HEK293 (cell line): Measurements from ENCODE around the gene NIPAL3.

Experiments
- CTCF ChIA-PET: fragments of 350-600 bp; formaldehyde crosslinking; extraction: SDS; loops from one replicate; lab custom pipeline; 2021; ENCODE audit warnings: antibody characterized with exemption; lab: Yijun Ruan, JAX
- POLR2A ChIA-PET: fragments of 300-600 bp; formaldehyde crosslinking; extraction: SDS; loops from one replicate; lab custom pipeline; 2020; ENCODE audit warnings: antibody characterized with exemption, inconsistent platforms; lab: Yijun Ruan, JAX
- H3K27ac ChIP-seq: fragments of 200-500 bp; sonication (Bioruptor generic); 2 replicates; pipeline ENCODE4 v1.5.1; 2014; ENCODE audit warnings: low read depth, low read length, control low read depth, inconsistent platforms; ENCODE audit errors: extremely low read depth
- H3K36me3 ChIP-seq, 2 experiments: fragments of 200-500 bp in 1 of 2; sonication (Bioruptor generic) in 1 of 2; 1 replicate in 1 of 2; 2 replicates in 1 of 2; pipeline ENCODE4 v1.5.1; 2014 to 2017; ENCODE audit warnings: inconsistent platforms in 2 of 2, low read length in 2 of 2; ENCODE audit not compliant: control insufficient read depth in 2 of 2, insufficient read depth in 1 of 2
- H3K4me1 ChIP-seq: fragments of 200-500 bp; sonication (Bioruptor generic); 2 replicates; pipeline ENCODE4 v1.5.1; 2014; ENCODE audit warnings: mild to moderate bottlenecking, low read length, inconsistent platforms; ENCODE audit not compliant: control insufficient read depth, insufficient read depth
- H3K4me3 ChIP-seq: 2 replicates; pipeline ENCODE4 v1.5.1; 2011; ENCODE audit warnings: low read depth, mild to moderate bottlenecking, control low read depth, low read length, moderate library complexity
- H3K9me3 ChIP-seq: fragments of 200-500 bp; sonication (Bioruptor generic); 2 replicates; pipeline ENCODE4 v1.5.1; 2014; ENCODE audit warnings: low read depth, low read length, inconsistent platforms; ENCODE audit not compliant: control insufficient read depth, insufficient read depth
- IKZF3 ChIP-seq: fragments of 450-650 bp; IDR thresholded peaks from 2 replicates; pipeline ENCODE4 v1.5.0; 2018; ENCODE audit warnings: missing biosample characterization, mild to moderate bottlenecking, missing genetic modification characterization, moderate library complexity
- MEIS1 ChIP-seq: sonication (generic); formaldehyde crosslinking; IDR thresholded peaks from 2 replicates; pipeline ENCODE4 v1.8.1; 2022; ENCODE audit warnings: missing genetic modification reagents, mild to moderate bottlenecking, borderline replicate concordance
- SP3 ChIP-seq: fragments of 450-650 bp; formaldehyde crosslinking; IDR thresholded peaks from 2 replicates; pipeline ENCODE4 v1.5.1; 2016; ENCODE audit warnings: missing biosample characterization, missing genetic modification characterization
- SP7 ChIP-seq: fragments of 450-650 bp; formaldehyde crosslinking; IDR thresholded peaks from 2 replicates; pipeline ENCODE4 v1.5.1; 2016; ENCODE audit warnings: missing biosample characterization, missing genetic modification characterization
- TRIM28 ChIP-seq: IDR thresholded peaks from 2 replicates; pipeline ENCODE4 v1.6.1; 2011; ENCODE audit warnings: low read length, control low read depth, borderline replicate concordance
- ZEB2 ChIP-seq: fragments of 450-650 bp; formaldehyde crosslinking; IDR thresholded peaks from 2 replicates; pipeline ENCODE4 v1.5.1; 2016; ENCODE audit warnings: missing biosample characterization, missing genetic modification characterization
- ZFP69B ChIP-seq: fragments of 450-650 bp; formaldehyde crosslinking; IDR thresholded peaks from 2 replicates; pipeline ENCODE4 v1.5.1; 2016; ENCODE audit warnings: missing biosample characterization, missing genetic modification characterization
- ZNF112 ChIP-seq: fragments of 450-650 bp; formaldehyde crosslinking; IDR thresholded peaks from 2 replicates; pipeline ENCODE4 v1.5.0; 2017; ENCODE audit warnings: missing biosample characterization, missing genetic modification characterization
- ZNF155 ChIP-seq: fragments of 450-650 bp; formaldehyde crosslinking; IDR thresholded peaks from 2 replicates; pipeline ENCODE4 v1.5.1; 2016; ENCODE audit warnings: missing biosample characterization, missing genetic modification characterization
- ZNF221 ChIP-seq: fragments of 450-650 bp; formaldehyde crosslinking; IDR thresholded peaks from 2 replicates; pipeline ENCODE4 v1.5.1; 2017; ENCODE audit warnings: missing biosample characterization, missing genetic modification characterization, borderline replicate concordance
- ZNF335 ChIP-seq: fragments of 450-650 bp; formaldehyde crosslinking; conservative IDR thresholded peaks from 2 replicates; pipeline ENCODE4 v1.5.1; 2016; ENCODE audit warnings: missing biosample characterization, missing genetic modification characterization
- ZNF394 ChIP-seq: fragments of 450-650 bp; formaldehyde crosslinking; IDR thresholded peaks from 2 replicates; pipeline ENCODE4 v1.5.1; 2016; ENCODE audit warnings: missing biosample characterization, missing genetic modification characterization, mild to moderate bottlenecking, moderate library complexity, borderline replicate concordance
- ZNF433 ChIP-seq: fragments of 450-650 bp; formaldehyde crosslinking; IDR thresholded peaks from 2 replicates; pipeline ENCODE4 v1.5.1; 2016; ENCODE audit warnings: missing biosample characterization, missing genetic modification characterization, low read depth
- ZNF473 ChIP-seq: fragments of 450-650 bp; formaldehyde crosslinking; IDR thresholded peaks from 2 replicates; pipeline ENCODE4 v1.5.1; 2017; ENCODE audit warnings: missing biosample characterization, missing genetic modification characterization
- ZNF501 ChIP-seq: fragments of 450-650 bp; formaldehyde crosslinking; IDR thresholded peaks from 2 replicates; pipeline ENCODE4 v1.5.1; 2016; ENCODE audit warnings: missing biosample characterization, missing genetic modification characterization
- ZNF623 ChIP-seq: fragments of 450-650 bp; formaldehyde crosslinking; IDR thresholded peaks from 2 replicates; pipeline ENCODE4 v1.5.1; 2016; ENCODE audit warnings: missing biosample characterization, missing genetic modification characterization
- TF ChIP-seq, protein P1 (sequence below): fragments of 450-650 bp; formaldehyde crosslinking; IDR thresholded peaks from 2 replicates; pipeline ENCODE4 v1.5.1; 2016; ENCODE audit warnings: missing biosample characterization, missing genetic modification characterization, borderline replicate concordance
- TF ChIP-seq, protein P2 (sequence below): fragments of 450-650 bp; formaldehyde crosslinking; IDR thresholded peaks from 2 replicates; pipeline ENCODE4 v1.5.1; 2016; ENCODE audit warnings: missing biosample characterization, missing genetic modification characterization

The NIPAL3 gene

DNA sequence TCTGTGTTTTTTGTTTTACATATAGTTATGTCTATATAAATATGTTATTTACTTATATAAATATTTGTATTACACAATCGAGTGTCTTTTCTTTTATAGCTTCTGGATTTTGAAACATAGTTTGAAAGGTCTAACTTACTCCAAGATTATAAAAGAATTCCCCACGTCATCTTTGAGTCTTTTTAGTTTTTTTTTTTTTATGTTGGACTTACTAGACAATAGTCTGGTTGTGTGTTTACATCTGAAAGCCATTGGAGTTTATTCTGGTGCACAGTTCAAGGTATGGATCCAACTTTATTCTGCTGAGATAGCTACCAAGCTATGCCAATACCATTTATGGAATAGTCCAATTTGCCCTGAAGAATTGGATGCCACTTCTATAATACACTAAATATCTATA, 61.0 kb downstream of the NIPAL3 start (continued):
- TF ChIP-seq ZNF155 (tag by site-specific recombination) (no peak), ZFP69B (tag by site-specific recombination) (no peak), MEIS1 (CRISPR knock-in tag) (no peak), ZNF394 (tag by site-specific recombination) (no peak)

DNA sequence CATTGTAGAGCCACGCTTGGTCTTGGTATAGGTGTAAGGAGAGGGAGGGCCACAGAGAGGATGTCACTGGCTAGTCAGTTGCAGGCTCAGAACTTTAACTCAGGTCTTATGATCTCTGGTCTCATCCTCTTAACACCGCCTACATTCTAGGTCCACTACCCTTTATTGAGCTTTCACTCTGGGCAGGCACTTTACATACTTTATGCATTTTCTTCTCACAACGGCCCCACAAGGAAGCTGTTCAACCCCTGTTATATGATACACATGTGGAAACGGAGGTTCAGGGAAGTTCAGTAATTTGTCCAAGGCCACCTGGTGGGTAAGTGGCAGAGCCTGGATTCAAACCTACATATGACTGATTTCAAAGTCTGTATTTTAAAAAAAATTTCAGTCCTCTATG, 61.7 kb downstream of the NIPAL3 start:
- TF ChIP-seq ZEB2, result no peak
- no peak for TF ChIP-seq SP3 (tag by site-specific recombination)
- no peak for TF ChIP-seq IKZF3 (tag by site-specific recombination)
- TF ChIP-seq TRIM28, result no peak
- no peak for TF ChIP-seq ZNF473
- no peak for TF ChIP-seq ZNF501 (tag by site-specific recombination)
- TF ChIP-seq ZNF623 (tag by site-specific recombination), result no peak
- TF ChIP-seq ZNF221 (tag by site-specific recombination), result no peak
- no peak for TF ChIP-seq ZNF433 (tag by site-specific recombination)
- TF ChIP-seq ZNF112, result no peak
- TF ChIP-seq, protein P1, sequence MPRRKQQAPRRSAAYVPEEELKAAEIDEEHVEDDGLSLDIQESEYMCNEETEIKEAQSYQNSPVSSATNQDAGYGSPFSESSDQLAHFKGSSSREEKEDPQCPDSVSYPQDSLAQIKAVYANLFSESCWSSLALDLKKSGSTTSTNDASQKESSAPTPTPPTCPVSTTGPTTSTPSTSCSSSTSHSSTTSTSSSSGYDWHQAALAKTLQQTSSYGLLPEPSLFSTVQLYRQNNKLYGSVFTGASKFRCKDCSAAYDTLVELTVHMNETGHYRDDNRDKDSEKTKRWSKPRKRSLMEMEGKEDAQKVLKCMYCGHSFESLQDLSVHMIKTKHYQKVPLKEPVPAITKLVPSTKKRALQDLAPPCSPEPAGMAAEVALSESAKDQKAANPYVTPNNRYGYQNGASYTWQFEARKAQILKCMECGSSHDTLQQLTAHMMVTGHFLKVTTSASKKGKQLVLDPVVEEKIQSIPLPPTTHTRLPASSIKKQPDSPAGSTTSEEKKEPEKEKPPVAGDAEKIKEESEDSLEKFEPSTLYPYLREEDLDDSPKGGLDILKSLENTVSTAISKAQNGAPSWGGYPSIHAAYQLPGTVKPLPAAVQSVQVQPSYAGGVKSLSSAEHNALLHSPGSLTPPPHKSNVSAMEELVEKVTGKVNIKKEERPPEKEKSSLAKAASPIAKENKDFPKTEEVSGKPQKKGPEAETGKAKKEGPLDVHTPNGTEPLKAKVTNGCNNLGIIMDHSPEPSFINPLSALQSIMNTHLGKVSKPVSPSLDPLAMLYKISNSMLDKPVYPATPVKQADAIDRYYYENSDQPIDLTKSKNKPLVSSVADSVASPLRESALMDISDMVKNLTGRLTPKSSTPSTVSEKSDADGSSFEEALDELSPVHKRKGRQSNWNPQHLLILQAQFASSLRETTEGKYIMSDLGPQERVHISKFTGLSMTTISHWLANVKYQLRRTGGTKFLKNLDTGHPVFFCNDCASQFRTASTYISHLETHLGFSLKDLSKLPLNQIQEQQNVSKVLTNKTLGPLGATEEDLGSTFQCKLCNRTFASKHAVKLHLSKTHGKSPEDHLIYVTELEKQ, result no peak
- TF ChIP-seq, protein P2, sequence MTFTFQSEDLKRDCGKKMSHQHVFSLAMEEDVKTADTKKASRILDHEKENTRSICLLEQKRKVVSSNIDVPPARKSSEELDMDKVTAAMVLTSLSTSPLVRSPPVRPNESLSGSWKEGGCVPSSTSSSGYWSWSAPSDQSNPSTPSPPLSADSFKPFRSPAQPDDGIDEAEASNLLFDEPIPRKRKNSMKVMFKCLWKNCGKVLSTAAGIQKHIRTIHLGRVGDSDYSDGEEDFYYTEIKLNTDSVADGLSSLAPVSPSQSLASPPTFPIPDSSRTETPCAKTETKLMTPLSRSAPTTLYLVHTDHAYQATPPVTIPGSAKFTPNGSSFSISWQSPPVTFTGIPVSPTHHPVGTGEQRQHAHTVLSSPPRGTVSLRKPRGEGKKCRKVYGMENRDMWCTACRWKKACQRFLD, result no peak
- TF ChIP-seq, all 188 proteins: peak for 0
- H3K9me3 ChIP-seq, result no peaks in the 10 kb centered on the region
- H3K36me3 ChIP-seq, result no peaks in the 10 kb centered on the region
- H3K27ac ChIP-seq, result no peak overlapping the region
- ChIA-PET POLR2A (no interaction called here), CTCF (interaction anchor here (0.9 to 2.7 kb wide), 3 partner anchors 50 to 110 kb away, joined by 3 to 8 read pairs (median 5); partner anchors contain the start of gene NIPAL3)
- no peak overlapping the region for H3K4me3 ChIP-seq
- H3K4me1 ChIP-seq, result no peaks in the 10 kb centered on the region

DNA sequence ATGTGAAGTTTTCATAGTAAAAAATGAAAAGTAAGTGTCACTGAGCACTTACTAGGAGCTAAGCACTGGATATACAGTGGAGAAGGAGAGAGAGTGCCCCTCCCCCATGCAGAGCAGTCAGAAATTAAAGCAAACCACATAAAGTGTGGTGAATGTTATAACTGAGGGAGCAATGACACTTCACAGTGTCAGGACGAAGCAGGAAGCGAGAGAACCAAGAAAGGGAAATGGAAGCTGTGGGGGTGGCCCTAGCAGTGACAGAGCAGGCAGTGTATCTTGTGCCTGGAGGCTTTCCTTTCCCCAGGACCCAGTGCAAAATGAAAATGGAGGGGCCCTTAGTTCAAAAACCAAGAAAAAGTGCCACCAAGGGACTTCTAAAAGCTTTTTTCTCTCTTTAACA, 65.5 kb downstream of the NIPAL3 start:
- ChIA-PET POLR2A (no interaction called here), CTCF (interaction anchor here (1.1 kb wide), 1 partner anchor 16 kb away, joined by 3 read pairs; no protein-coding TSS in a partner anchor)
- no peak overlapping the region for H3K27ac ChIP-seq

More for the DNA sequence above, 65.5 kb downstream of the NIPAL3 start:
- H3K9me3 ChIP-seq, result no peaks in the 10 kb centered on the region
- TF ChIP-seq ZNF335 (tag by site-specific recombination) (0 out of 2 replicates have a peak, but pooled peaks have one; percentile 19), SP7 (no peak)
- no peaks in the 10 kb centered on the region for H3K36me3 ChIP-seq
- H3K4me1 ChIP-seq, result no peaks in the 10 kb centered on the region
- H3K4me3 ChIP-seq, result no peak overlapping the region
